Measurements from ENCODE around the gene CADM1.
"Not testable (repeated sequence)": the region's sequence is repeated elsewhere in the genome, so short reads cannot be mapped to it uniquely, and the experiment has no call there.

The CADM1 gene

DNA sequence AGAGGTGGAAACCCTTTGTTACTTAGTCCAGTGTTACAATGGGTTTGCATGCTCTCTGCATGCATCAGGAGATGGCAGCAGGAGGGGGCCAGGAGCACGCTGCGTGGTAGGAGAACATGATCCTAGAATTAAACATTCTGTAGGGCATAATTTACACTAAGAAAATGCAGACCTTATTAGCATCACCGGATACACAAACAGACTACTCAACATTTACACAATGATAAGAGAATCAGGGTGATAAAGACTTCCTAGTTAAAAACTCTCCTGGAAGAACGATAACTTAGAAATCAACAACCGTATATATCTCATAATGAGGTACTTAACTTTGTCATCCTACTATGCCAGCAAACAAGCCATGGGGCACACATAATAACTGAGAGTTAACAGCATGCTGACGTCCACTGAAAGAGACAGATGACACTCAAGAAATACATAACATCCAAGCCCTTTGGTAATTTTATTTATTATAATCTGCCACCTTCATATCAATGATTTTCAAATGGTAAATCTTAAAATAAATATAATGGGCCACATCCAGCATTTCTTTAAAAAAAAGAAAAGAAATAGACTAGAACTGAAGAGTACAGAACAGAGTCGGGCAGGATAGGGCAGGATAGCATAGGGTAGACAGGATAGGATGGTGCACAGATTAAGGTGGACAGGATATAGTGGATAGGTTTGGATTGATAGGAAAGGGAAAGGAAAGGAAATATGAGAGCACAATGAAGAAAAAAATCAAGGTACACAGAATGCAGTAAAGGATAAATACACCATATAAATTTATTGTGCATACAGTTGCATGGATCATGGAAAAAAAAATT lies 27.5 kb downstream of the CADM1 start:
- no peak for DNase-seq (ENCODE audit: low spot score)

DNA sequence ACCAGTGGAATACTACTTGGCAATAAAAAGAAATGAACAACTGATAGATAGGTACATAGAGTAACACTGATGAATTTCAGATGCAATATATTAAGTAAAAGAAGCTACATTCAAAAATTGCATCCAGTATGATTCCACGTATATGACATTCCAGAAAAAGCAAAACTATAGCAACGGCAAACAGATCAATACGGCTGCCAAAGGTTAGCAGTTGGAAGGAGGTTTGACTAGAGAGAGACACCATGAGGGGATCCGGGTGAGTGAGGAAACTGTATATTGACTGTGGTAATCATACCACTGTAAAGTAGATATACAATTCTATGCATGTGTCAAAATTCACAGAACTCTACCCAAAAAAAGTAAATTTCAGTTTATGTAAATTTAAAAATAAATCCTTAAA lies 28.7 kb downstream of the CADM1 start:
- no peak for DNase-seq (ENCODE audit: low spot score)

DNA sequence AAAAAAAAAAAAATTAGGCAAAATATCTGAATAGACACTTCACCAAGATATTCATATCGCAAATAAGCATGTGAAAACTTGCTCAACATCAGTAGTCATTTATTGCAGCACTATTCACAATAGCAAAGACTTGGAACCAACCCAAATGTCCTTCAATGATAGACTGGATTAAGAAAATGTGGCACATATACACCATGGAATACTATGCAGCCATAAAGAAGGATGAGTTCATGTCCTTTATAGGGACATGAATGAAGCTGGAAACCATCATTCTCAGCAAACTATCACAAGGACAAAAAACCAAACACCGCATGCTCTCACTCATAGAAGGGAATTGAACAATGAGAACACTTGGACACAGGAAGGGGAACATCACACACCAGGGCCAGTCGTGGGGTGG lies 29.9 kb downstream of the CADM1 start:
- not testable (repeated sequence) for DNase-seq (ENCODE audit: low spot score)

DNA sequence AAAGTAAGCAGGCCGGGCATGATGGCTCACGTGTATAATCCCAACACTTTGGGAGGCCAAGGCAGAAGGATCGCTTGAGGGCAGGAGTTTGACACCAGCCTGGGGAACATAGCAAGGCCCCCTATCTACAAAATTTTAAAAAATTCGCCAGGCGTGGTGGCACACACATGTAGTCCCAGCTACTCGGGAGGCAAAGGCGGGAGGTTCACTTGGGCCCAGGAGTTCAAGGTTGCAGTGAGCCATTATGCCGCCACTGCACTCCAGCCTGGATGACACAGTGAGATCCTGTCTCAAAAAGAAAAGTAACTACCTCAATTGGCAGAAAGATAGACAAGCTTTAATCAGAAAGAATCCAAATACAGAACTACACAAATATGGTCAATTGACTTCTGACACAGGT lies 31.0 kb downstream of the CADM1 start:
- no peak for DNase-seq (ENCODE audit: low spot score)

DNA sequence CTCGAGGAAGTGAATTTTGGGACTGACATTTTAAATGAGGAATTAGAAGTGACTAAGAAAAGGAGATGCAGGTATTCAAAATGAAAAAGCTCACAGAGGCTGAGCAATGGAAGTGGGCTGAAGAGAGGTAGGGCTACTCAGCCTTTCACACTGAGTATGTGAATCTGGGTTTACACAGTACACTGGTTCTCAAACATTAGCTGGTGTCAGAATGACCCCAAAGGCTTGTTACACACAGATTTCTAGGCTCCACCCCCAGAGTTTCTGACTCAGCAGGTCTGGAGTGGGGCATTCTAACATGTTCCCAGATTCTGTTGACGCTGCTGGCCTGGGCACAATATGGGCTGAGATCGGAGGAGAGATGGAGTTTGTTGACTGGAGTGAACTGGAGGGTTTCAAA lies 32.8 kb downstream of the CADM1 start:
- no peak for DNase-seq (ENCODE audit: low spot score)

DNA sequence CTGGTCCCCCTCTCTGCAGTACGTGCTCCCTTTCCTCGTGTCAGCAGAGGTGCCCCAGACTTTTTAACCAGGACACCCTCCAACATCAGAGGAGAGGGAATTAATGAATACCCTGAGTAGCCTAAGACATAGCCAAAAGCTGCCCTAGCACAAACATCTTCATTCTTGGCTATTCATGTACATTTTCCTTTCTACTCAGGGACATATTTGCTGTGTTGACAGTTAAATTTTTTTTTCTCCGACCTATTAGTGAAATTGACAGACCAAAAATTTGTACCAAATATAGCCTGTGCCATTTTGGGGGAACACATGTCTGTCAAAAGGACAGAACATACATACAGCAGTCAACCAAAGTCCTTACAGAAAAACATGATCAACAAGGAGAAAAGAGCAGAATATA lies 33.3 kb downstream of the CADM1 start:
- no peak for DNase-seq (ENCODE audit: low spot score)

DNA sequence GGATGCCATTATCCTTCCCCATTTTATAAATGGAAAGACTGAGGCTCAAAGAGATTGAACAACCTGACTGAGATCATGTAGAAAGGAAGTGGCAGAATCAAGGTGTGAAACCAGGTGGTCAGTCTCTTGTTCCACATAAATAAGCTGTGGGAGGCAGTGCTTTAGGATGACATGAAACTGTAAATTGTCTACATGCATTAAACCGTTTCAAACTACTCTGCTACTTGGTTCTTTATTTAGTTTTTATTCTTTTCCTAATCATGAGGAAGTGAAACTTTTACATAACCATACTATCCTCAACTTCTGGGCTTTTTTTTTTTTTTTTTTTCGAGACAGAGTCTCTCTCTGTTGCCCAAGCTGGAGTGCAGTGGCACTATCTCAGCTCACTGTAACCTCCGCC lies 34.9 kb downstream of the CADM1 start:
- DNase-seq (ENCODE audit: low spot score): no peak

DNA sequence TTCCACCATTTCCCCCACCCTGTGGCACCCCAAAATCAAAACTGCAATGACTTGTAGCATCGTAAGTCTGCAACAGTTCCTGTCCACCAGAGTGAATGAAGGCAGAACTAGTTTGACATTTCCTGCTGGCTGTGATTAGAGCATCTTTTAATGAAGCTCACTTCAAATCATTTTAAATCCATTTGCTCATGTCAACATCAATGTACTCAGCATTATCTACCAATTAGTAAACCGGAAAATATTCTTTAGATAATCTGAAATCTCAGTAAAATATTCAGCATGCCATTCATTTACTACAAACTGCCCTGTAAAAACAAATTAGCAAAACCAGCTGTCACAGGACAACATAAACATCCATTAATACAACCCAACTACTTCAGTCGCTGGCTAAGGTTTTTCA lies 38.1 kb downstream of the CADM1 start:
- DNase-seq (ENCODE audit: low spot score): no peak

DNA sequence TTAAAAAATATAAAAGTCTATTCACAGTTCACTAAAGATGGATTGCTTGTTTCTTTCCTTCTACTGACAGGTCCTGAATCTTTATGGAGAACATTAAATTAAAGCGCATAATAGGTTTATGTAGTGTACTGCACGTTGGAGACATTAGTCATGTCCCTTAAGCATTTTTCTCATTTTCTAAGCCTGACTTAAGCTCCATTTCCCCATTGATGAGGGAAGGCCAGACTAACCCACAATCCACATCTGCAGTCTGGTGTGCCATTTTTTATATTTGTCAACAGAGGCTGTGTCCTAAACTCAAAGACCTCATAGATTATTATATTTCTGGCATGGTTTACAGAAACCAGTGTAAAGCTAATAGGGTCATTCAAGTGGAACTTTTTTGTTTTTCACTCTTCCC lies 39.9 kb downstream of the CADM1 start:
- DNase-seq (ENCODE audit: low spot score): no peak

DNA sequence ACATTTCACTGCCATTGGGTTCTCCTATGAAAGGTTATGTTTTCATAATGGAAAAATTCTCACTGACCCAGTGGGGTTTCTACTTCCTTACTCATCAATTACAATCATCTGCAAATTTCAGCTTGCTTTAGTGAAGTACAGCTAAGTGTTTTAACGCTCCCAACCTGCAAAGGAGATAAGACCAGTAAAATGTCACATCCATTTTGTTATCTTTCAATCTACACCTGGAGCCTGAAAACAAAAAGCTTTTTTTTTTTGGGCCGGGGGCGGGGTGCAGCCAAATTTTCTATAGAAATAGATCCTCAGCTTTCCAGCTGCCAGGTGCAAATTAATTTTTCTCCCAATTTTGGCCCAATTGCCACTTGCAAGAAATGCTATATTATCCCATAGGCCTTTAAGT lies 40.6 kb downstream of the CADM1 start:
- no peak for DNase-seq (ENCODE audit: low spot score)

DNA sequence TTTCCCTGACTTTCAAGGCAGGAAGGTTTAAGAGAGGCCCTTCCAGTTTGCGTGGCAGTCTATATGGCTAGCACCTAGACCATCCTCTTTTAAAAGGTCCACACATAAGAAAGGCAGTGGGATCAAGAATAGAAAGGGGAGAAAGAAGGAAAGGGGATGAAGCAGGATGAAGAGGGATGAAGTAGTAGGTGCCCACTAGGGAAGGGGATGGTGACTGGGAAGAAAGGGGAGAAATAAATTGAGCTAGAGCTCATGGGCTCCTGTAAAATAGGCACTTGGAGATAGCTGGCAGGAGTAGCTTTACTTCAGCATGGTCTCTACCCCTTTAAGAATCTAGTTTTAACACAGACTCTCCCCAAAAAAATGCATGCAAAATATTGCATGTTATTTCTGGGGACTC lies 41.5 kb downstream of the CADM1 start:
- DNase-seq (ENCODE audit: low spot score): no peak

DNA sequence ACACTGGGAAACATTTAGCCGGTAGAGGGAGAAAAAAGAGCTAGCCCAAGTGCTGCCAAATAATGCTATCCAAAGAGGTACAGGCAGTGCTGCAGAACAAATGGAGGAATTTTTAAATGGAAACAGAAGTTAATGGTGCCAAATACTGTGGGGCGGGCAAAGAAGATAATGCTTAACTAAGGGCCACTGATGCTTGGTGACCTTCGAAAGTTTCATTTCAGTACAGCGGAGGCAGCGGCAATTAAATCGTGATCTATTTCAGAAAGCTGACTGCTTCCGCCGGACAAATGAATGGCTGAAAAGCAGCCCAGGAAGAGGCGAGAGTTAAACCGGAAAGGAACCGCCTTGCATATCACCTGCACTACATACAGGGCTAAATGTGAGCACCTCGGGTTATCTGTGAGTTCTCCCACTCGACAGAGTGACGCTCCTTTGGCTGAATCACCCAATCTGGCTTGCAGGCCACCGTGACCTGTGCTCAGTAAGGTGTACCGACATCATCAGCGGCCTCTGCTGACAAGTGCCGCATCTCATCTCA lies 42.1 kb downstream of the CADM1 start:
- no peak for DNase-seq (ENCODE audit: low spot score)

DNA sequence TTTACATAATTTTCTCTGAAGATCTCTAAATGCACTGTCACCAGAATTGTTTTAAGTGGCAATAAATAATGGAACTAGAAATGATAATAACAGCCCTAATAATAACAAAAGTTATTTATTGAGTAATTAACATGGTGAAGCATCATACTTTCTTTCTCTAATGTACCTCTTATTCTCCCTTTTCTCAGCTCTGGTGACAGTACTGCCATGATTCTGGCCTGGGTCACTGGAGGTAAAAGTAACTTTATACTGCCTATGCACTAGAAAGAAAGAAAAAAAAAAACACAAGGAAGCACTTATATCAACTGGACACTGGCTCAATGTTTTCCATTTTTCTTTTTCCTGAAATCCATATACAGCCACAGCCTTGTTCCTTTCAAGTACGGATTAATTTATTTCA lies 43.7 kb downstream of the CADM1 start:
- DNase-seq (ENCODE audit: low spot score): no peak

DNA sequence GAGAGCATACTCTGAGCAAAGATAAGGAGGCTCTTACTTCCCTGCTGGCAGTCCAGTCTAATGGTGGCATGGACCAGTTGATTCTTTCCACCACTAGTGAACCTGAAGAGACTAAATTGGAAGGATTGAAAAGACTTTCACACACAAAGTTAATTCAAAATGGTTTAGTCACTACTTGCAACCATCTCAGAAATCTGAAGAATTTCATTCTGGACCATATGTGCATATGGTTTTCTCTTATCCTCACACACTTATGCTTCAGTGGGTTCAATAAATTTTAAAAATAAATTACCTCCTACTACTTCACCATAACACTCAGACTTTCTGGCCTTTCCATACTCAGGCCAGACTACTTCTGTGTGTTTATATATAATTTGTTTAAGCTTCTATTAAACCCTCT lies 44.7 kb downstream of the CADM1 start:
- DNase-seq (ENCODE audit: low spot score): no peak

DNA sequence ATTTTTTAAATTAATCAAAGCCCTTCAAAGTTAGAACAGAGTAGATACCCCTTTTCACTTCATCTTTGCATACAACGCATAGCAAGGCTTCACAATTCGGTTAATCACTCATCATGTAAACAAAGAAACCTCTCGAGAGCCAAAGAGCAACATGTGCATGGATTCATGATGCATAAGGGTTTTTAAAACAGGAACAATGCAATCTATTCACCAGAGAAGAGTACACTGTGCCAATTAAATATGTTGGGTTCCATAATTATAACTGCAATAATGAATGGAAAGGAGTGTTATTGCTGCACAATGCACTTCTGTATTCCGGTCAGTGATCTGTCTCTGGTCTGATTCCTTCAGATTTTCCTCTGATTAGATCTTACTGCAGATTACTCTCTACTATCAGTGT lies 45.3 kb downstream of the CADM1 start:
- no peak for DNase-seq (ENCODE audit: low spot score)

DNA sequence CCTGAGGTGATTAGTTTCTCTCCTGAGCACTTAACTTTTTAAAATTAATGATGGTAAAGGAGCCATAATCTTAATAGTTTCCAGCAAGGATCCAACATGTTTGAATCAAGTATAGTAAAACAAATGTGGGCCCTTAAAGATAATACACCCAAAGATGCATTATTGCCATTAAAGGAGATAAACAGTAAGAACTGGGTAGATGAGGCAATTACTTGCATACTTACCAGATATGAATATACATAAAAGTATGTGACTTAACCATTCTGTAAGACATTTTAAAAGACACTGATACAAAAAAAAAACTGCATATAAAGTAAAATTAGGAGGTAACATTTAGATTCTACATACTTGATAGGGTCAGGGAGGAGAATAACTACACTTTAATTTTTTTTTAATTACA lies 48.2 kb downstream of the CADM1 start:
- DNase-seq (ENCODE audit: low spot score): no peak

DNA sequence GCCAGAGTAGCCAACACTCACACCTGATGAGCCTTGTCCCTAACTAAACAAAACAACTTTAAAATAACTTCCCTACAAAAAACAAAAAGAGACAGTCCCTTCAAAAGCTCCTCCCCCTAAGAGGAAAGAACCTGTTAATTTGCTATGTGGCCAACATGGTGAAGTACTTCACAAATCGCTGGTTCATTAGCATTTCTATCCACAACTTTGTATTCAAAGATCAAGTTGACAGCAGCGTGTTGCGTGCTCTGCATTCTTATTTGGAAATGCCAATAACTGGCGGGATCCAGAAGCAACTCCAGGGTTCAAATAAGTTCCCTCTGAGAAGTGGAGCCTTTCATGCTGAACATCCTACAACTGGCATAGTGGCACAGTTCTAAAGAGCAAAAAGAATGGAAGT lies 48.6 kb downstream of the CADM1 start:
- DNase-seq (ENCODE audit: low spot score): no peak

DNA sequence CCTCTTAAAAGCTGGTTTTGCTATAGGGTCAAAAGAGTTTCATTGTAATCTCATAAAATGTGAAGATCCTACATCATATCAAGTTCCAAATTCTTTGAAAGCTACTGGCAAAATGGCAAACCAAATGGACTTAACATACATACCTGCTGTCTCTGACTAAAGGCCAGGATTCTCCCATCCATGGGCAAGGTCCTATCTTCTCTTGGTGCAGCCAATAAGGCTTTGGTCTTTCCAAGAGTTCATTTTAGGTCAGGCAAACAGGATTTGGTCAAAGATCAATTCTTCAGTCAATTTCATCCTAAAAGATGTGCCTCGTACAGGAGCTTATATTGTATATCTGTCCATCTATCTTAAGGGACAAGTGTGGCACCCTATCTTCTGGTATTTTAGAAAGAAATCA lies 49.7 kb downstream of the CADM1 start:
- no peak for DNase-seq (ENCODE audit: low spot score)

DNA sequence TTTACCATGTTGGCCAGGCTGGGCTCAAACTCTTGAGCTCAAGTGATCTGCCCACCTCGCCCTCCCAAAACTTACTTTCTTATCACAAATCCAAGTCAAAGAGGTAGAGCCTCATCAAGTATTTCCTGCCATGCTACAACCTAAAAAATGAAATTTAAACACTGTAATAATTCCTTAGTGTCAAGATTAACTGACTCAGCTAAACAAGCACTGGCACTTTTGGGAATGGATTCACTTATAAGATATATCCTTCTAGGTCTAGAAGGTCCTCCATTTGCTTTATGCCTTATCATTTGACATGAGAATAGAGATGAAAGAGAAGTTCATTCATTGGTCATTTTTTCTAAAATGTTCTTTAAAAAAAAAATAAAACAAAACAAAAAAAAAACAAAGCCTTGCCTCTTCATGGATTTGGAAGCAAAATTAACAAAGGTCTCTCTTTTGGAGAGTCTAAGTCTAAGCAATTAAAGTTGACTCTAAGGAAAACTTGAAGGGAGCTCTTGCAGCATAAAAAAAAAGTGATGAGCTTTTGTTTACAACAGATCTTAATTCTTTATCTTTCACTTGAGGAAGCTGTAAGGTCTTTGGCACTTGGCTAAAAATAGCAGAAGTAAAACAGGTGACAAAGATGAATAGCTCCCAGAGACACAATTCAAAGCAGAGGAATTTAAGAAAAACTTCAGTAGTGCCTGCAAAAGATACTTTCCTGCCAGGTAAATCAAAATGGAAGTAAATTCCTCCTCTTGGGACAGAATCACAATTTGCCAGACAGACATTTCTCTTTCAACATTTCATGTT lies 50.3 kb downstream of the CADM1 start:
- DNase-seq (ENCODE audit: low spot score): no peak

DNA sequence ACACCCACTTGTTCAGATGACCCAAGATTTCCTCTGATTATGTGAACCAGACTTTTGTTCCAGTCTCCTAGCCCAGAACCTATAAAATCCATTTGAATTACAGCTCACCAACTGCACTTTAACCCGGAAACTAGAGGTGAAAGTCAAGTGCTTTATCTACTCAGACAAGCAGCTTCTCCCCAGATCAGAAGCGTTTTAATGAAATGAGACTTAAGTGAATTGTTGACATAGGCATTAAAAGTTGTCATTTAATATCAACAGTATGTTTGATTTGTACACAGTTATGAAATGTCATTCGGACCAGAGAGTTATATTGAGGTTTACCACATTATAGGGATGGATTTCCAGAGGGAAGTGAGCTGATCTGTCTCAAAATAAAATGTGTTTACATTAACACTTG lies 52.0 kb downstream of the CADM1 start:
- no peak for DNase-seq (ENCODE audit: low spot score)

DNA sequence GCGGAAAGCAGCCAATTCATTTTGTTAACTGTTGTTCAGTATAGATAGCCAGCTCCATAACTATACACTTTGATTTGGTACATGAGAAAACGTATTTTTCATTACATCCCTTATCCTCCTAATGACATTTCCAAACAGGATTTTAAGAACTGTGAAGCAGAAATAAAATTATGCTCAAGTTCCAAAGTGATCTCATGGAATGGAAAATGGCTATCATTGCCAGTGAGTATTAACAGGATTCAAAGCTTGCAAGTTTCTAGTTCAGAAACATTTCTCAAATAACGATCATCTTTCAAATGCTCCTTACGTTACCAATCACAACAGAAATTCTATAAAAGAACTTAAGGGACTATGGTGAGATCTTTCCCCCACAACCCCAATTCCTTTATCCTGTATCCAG lies 53.7 kb downstream of the CADM1 start:
- DNase-seq (ENCODE audit: low spot score): no peak

DNA sequence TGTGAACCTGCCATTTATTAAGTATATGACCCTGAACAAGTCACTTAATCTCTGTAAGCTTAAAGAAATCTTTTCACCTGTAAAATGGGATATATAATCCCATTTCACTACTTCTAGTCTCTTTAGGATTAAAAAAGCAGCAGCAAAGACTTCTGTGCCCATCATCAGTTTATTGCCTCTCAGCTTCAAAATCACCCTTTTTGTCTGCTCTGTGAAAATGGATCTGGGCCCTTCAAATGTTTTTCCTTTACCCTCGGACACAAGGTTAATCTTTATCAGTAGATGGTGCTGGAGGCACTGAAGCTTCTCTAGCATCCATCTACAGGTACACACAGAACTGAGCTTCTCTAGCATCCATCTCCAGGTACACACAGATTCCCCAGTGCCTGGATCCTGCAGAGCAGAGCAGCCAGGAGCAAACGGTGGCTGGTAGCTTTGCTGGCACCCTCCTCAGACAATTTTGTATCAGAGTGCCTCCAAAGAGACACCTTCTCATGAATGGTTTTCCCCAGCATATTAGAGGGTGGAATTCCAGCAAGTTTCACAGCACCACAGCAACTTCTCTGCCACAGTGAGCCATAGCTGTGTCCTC lies 56.8 kb downstream of the CADM1 start:
- DNase-seq (ENCODE audit: low spot score): no peak

DNA sequence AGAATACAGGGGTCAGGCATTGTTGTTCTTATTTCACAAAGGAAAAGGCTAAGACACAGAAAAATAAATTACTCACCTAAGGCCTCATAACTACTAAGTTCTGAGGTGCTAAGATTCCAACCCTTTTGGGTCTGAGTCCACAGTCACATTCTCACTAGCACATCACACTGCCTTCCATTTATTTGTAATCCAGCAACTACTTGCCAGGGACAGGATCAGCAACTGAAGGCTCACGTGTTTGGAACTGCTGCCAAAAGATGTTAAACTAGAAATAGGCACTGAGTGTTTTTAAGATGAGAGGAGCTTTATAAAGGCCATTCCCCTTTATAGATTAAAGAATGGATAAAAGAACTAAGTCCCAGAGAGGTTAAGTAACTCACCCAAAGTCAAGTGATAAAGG lies 58.0 kb downstream of the CADM1 start:
- DNase-seq (ENCODE audit: low spot score): no peak
